NB4 (cell line): ENCODE measurements around the gene LRRC2.

Source experiments
- DNase-seq: peaks from one replicate; pipeline ENCODE4 v3.0.0; 2010; ENCODE audit warnings: low read depth
- H3K4me3 ChIP-seq: one replicate; pipeline ENCODE4 v1.5.1; 2011; ENCODE audit warnings: mild to moderate bottlenecking, low read depth, low read length, moderate library complexity
- CTCF ChIP-seq: IDR thresholded peaks from one replicate; pipeline ENCODE4 v1.5.1; 2012; ENCODE audit warnings: low read depth, low read length
- MAX ChIP-seq: IDR thresholded peaks from 2 replicates; pipeline ENCODE4 v1.6.1; 2011; ENCODE audit warnings: low read depth, low read length
- MYC ChIP-seq: IDR thresholded peaks from 2 replicates; pipeline ENCODE4 v1.6.1; 2011; ENCODE audit warnings: low read depth, low read length
- POLR2A ChIP-seq: IDR thresholded peaks from 2 replicates; pipeline ENCODE4 v1.6.1; 2011; ENCODE audit warnings: mild to moderate bottlenecking; ENCODE audit not compliant: insufficient read length; ENCODE audit errors: extremely low read depth

LRRC2 gene

GRCh38 chr3:46520531-46520930 lies 45.6 kb downstream of the LRRC2 start:
- TF ChIP-seq CTCF (no peak), MAX (no peak), MYC (no peak), POLR2A (no peak)

GRCh38 chr3:46519952-46520351 lies 46.1 kb downstream of the LRRC2 start:
- TF ChIP-seq POLR2A (no peak), MAX (no peak), MYC (no peak)
- no peak overlapping the region for H3K4me3 ChIP-seq
- no peak for DNase-seq

More at GRCh38 chr3:46520531-46520930, 45.6 kb downstream of the LRRC2 start:
- no peak for DNase-seq
- H3K4me3 ChIP-seq: no peak overlapping the region

GRCh38 chr3:46517784-46518181 lies 48.3 kb downstream of the LRRC2 start:
- TF ChIP-seq MYC (no peak), CTCF (no peak), POLR2A (no peak), MAX (no peak)
- no peak for DNase-seq
- no peak overlapping the region for H3K4me3 ChIP-seq

GRCh38 chr3:46517016-46517783 lies 48.9 kb downstream of the LRRC2 start:
- no peak for DNase-seq
- TF ChIP-seq POLR2A (no peak), MYC (no peak), MAX (no peak), CTCF (no peak)
- no peak overlapping the region for H3K4me3 ChIP-seq

- TF ChIP-seq MAX (no peak), CTCF (no peak), MYC (no peak), POLR2A (no peak)
- no peak for DNase-seq
- no peak overlapping the region for H3K4me3 ChIP-seq
Measured at GRCh38 chr3:46516521-46516920, 49.6 kb downstream of the LRRC2 start.

- TF ChIP-seq CTCF: no peak
- no peak overlapping the region for H3K4me3 ChIP-seq
- no peak for DNase-seq
Measured at GRCh38 chr3:46512191-46512749, 53.8 kb downstream of the LRRC2 start.
